Measurements from ENCODE around the gene C16orf90. TPM values are rescaled to one million over a fixed set of nuclear protein-coding genes. Genes with fewer than 3 reads are reported as not detected.

Gene C16orf90
- total and polyA plus RNA-seq, 2 donors (not counting 1 experiment from before 2014, with no cell fraction given): not detected

DNA sequence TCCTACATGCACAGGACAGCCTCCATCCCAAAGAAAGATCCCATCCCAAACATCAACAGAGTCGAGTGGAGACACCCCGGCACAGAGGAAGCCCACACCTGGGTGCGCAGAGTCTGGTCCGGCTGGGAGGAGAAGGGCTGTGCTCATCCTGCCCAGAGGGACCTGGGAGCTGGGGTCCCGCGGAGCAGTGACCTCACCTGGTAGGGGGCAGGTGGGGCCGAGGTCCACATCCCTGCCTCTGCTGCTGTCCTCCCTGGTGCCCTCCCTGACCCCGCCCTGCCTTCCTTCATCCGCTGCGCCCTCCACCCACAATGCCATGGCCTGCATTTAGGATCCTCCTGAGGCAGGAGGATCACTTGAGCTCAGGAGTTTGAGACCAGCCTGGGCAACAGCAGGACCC is 2.9 kb downstream of the C16orf90 start:
- H3K4me1 ChIP-seq (ENCODE audit: control insufficient read depth, extremely low read depth, insufficient read depth, low read length): no peaks in the 10 kb centered on the region
- DNase-seq (ENCODE audit: low read depth in 2 of 2): no peak
- H3K27ac ChIP-seq (ENCODE audit: insufficient read depth, low read length): no peak overlapping the region
- H4K20me1 ChIP-seq (ENCODE audit: control insufficient read depth, extremely low read depth, insufficient read depth, low read length): no peaks in the 10 kb centered on the region
- no peaks in the 10 kb centered on the region for H3K79me2 ChIP-seq (ENCODE audit: control insufficient read depth, insufficient read depth, low read length)
- peaks cover 1% of the 10 kb centered on the region for H3K36me3 ChIP-seq (ENCODE audit: control insufficient read depth, insufficient read depth, low read length)
- H2AFZ ChIP-seq (ENCODE audit: low read length): no peak overlapping the region
- H3K27me3 ChIP-seq (ENCODE audit: control insufficient read depth, insufficient read depth, low read length): no peaks in the 10 kb centered on the region
- no peak overlapping the region for H3K4me3 ChIP-seq (replicated peaks in 1 of 4; ENCODE audit: control extremely low read depth in 1 of 4, insufficient read depth in 1 of 4, low read depth in 3 of 4, low read length in 4 of 4)
- no peak for TF ChIP-seq EZH2 (IDR thresholded peaks at IDR 0.05; ENCODE audit: low read length, missing control alignments)
- no peak overlapping the region for H3K9ac ChIP-seq (ENCODE audit: insufficient read depth, low read length)
- H3K4me2 ChIP-seq (ENCODE audit: extremely low read depth, insufficient read depth, low read length): no peak overlapping the region
- no peaks in the 10 kb centered on the region for H3K9me3 ChIP-seq (ENCODE audit: control insufficient read depth, insufficient read depth, low read depth, low read length)

DNA sequence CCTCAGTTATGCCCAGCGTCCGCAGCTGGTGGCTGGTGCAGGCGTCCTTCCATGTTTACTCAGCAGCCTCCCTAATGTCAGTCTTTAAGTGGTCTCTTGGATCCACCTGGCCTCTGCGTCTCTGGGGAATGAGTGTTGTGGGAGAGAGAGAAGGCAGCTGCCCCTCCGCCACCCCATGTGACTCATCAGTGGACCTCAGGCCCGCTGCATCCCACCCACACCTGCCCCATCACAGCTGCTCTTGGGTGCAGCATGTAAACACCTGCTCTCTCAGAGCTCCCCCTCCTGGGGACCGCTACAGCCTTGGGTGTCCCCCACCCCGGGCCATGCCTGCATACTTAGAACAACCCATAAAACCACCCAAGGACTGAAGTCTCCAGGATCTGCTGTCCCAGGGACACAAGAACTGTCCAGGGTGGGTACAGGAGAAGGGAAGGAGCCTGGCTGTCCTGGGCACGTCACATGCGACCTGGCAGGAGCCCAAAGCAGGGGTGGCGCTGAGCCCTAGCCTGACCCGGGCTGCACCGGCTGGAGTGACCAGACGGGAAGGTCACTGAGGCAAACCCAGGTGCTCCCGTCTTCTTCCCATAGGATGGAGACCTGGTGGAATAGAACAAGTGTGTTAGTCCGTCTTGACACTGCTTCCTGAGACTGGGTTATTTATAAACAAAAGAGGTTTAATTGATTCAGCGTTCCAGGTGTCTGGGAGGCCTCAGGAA is 4.2 kb downstream of the C16orf90 start:
- no peaks in the 10 kb centered on the region for H3K9me3 ChIP-seq (ENCODE audit: control insufficient read depth, insufficient read depth, low read depth, low read length)
- peaks cover 5% of the 10 kb centered on the region for H3K36me3 ChIP-seq (ENCODE audit: control insufficient read depth, insufficient read depth, low read length)
- H2AFZ ChIP-seq (ENCODE audit: low read length): no peak overlapping the region
- H3K4me1 ChIP-seq (ENCODE audit: control insufficient read depth, extremely low read depth, insufficient read depth, low read length): no peaks in the 10 kb centered on the region
- H3K9ac ChIP-seq (ENCODE audit: insufficient read depth, low read length): no peak overlapping the region
- no peak overlapping the region for H3K4me2 ChIP-seq (ENCODE audit: extremely low read depth, insufficient read depth, low read length)
- no peak overlapping the region for H3K27ac ChIP-seq (ENCODE audit: insufficient read depth, low read length)
- H3K4me3 ChIP-seq (replicated peaks in 1 of 4; ENCODE audit: control extremely low read depth in 1 of 4, insufficient read depth in 1 of 4, low read depth in 3 of 4, low read length in 4 of 4): no peak overlapping the region
- H4K20me1 ChIP-seq (ENCODE audit: control insufficient read depth, extremely low read depth, insufficient read depth, low read length): no peaks in the 10 kb centered on the region
- H3K27me3 ChIP-seq (ENCODE audit: control insufficient read depth, insufficient read depth, low read length): no peaks in the 10 kb centered on the region
- no peak for TF ChIP-seq EZH2 (IDR thresholded peaks at IDR 0.05; ENCODE audit: low read length, missing control alignments)
- TF ChIP-seq, protein P1, sequence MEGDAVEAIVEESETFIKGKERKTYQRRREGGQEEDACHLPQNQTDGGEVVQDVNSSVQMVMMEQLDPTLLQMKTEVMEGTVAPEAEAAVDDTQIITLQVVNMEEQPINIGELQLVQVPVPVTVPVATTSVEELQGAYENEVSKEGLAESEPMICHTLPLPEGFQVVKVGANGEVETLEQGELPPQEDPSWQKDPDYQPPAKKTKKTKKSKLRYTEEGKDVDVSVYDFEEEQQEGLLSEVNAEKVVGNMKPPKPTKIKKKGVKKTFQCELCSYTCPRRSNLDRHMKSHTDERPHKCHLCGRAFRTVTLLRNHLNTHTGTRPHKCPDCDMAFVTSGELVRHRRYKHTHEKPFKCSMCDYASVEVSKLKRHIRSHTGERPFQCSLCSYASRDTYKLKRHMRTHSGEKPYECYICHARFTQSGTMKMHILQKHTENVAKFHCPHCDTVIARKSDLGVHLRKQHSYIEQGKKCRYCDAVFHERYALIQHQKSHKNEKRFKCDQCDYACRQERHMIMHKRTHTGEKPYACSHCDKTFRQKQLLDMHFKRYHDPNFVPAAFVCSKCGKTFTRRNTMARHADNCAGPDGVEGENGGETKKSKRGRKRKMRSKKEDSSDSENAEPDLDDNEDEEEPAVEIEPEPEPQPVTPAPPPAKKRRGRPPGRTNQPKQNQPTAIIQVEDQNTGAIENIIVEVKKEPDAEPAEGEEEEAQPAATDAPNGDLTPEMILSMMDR (conservative IDR thresholded peaks at IDR 0.05 in 1 of 2, IDR thresholded peaks at IDR 0.05 in 1 of 2; ENCODE audit: low read depth in 1 of 2, low read length in 2 of 2): no peak
- H3K79me2 ChIP-seq (ENCODE audit: control insufficient read depth, insufficient read depth, low read length): no peaks in the 10 kb centered on the region
- DNase-seq (ENCODE audit: low read depth in 2 of 2): no peak

DNA sequence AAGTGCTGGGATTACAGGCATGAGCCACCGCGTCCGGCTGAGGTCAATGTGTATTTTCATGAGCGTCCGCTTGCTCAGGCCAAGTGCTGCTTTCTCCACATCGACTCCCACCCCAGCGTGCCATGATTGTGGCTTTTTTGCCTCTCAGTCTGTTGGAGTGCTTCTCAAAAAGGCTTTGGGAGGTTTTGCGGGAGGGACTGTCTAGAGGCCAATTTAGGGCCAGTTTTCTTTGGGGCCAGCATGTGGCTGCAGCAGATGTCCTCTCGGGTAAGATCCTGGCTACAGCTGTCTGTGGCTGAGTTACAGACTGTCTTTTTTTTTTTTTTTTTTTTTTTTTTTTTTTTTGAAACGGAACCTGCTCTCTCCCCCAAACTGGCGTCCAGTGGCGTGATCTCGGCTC is 6.5 kb downstream of the C16orf90 start:
- no peak overlapping the region for H3K4me2 ChIP-seq (ENCODE audit: extremely low read depth, insufficient read depth, low read length)
- no peaks in the 10 kb centered on the region for H3K79me2 ChIP-seq (ENCODE audit: control insufficient read depth, insufficient read depth, low read length)
- no peaks in the 10 kb centered on the region for H3K9me3 ChIP-seq (ENCODE audit: control insufficient read depth, insufficient read depth, low read depth, low read length)
- no peaks in the 10 kb centered on the region for H3K4me1 ChIP-seq (ENCODE audit: control insufficient read depth, extremely low read depth, insufficient read depth, low read length)
- no peaks in the 10 kb centered on the region for H4K20me1 ChIP-seq (ENCODE audit: control insufficient read depth, extremely low read depth, insufficient read depth, low read length)
- peaks cover 16% of the 10 kb centered on the region for H3K36me3 ChIP-seq (ENCODE audit: control insufficient read depth, insufficient read depth, low read length)
- TF ChIP-seq EZH2 (IDR thresholded peaks at IDR 0.05; ENCODE audit: low read length, missing control alignments): no peak
- TF ChIP-seq, protein P1 (conservative IDR thresholded peaks at IDR 0.05 in 1 of 2, IDR thresholded peaks at IDR 0.05 in 1 of 2; ENCODE audit: low read depth in 1 of 2, low read length in 2 of 2): no peak
- no peak overlapping the region for H3K9ac ChIP-seq (ENCODE audit: insufficient read depth, low read length)
- H3K27ac ChIP-seq (ENCODE audit: insufficient read depth, low read length): no peak overlapping the region
- no peak overlapping the region for H3K4me3 ChIP-seq (replicated peaks in 1 of 4; ENCODE audit: control extremely low read depth in 1 of 4, insufficient read depth in 1 of 4, low read depth in 3 of 4, low read length in 4 of 4)
- H2AFZ ChIP-seq (ENCODE audit: low read length): no peak overlapping the region
- H3K27me3 ChIP-seq (ENCODE audit: control insufficient read depth, insufficient read depth, low read length): no peaks in the 10 kb centered on the region
- no peak for DNase-seq (ENCODE audit: low read depth in 2 of 2)

Measured in fibroblast of lung (primary cell).